ENCODE data around the gene GRAMD1A. TPM values are rescaled to one million over a fixed set of nuclear protein-coding genes. Genes with fewer than 3 reads are reported as not detected.

The GRAMD1A gene
- total RNA-seq, 1 experiment from 2014 or later: 125 TPM

DNA sequence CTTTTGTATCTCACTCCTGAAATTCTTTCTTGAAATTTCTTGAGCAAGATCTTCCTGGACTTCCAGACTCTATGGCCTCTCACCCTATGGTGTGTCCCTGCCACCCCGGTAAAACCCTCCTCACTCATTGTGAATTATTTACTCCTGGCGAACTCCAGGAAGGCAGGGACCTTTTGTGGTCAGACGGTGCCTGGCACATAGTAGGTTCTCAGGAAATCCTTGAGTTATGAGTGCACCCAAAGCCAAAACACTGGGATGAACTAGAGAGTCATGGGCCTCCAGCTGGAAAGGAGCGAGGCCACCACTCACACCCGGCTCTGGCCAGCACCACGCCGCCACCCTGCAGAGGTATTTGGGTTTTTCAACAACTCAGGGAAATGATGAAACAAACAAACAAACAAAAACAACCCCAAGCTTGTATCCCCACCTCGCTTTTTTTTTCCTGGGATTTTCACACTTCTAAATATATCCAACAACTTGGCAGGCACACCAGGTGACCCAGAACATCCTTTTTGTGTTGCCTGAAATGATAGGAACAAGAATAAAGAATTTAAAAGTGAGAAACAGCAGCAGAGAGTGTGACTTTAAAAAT lies 52.6 kb downstream of the GRAMD1A start:
- H2BK5ac ChIP-seq (ENCODE audit: insufficient read length, low read length): no peak overlapping the region
- no peaks in the 10 kb centered on the region for H3K27me3 Mint-ChIP-seq (ENCODE audit: low read depth)
- H3K4me2 ChIP-seq (ENCODE audit: insufficient read depth, insufficient read length, low read length): no peak overlapping the region
- no peak overlapping the region for H2BK15ac ChIP-seq (ENCODE audit: low read depth, low read length)
- no peak overlapping the region for H3K4ac ChIP-seq (ENCODE audit: low read depth, low read length)
- no peaks in the 10 kb centered on the region for H3K9me3 ChIP-seq (ENCODE audit: control insufficient read depth, low read depth, low read length)
- no peak overlapping the region for H3K27ac ChIP-seq (ENCODE audit: insufficient read length, low read depth, low read length)
- no peak overlapping the region for H2AFZ ChIP-seq (ENCODE audit: low read length)
- H3K9ac ChIP-seq (ENCODE audit: extremely low read depth, insufficient read length, low read length): no peak overlapping the region
- no peak overlapping the region for H2AK5ac ChIP-seq (ENCODE audit: insufficient read length, low read length)
- TF ChIP-seq, protein P1, sequence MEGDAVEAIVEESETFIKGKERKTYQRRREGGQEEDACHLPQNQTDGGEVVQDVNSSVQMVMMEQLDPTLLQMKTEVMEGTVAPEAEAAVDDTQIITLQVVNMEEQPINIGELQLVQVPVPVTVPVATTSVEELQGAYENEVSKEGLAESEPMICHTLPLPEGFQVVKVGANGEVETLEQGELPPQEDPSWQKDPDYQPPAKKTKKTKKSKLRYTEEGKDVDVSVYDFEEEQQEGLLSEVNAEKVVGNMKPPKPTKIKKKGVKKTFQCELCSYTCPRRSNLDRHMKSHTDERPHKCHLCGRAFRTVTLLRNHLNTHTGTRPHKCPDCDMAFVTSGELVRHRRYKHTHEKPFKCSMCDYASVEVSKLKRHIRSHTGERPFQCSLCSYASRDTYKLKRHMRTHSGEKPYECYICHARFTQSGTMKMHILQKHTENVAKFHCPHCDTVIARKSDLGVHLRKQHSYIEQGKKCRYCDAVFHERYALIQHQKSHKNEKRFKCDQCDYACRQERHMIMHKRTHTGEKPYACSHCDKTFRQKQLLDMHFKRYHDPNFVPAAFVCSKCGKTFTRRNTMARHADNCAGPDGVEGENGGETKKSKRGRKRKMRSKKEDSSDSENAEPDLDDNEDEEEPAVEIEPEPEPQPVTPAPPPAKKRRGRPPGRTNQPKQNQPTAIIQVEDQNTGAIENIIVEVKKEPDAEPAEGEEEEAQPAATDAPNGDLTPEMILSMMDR (conservative IDR thresholded peaks at IDR 0.05): no peak
- no peak overlapping the region for H3T11ph ChIP-seq (ENCODE audit: low read length)
- peak overlapping the region in 1 of 2 experiments; percentile 57; a peak in 1 of 5 replicates for H3K4me3 Mint-ChIP-seq
- H3K27me3 ChIP-seq (ENCODE audit: insufficient read depth, low read length): no peaks in the 10 kb centered on the region
- H2BK12ac ChIP-seq (ENCODE audit: insufficient read length, low read depth, low read length): no peak overlapping the region
- H3K23me2 ChIP-seq (ENCODE audit: insufficient read length, low read depth, low read length, poor library complexity, severe bottlenecking): no peaks in the 10 kb centered on the region
- H3K27ac Mint-ChIP-seq: peak overlapping the region in 2 of 3 experiments; percentile 48 to 71; a peak in 2 of 7 replicates
- no peak overlapping the region for H3K18ac ChIP-seq (ENCODE audit: insufficient read length, low read depth, low read length)
- no peaks in the 10 kb centered on the region for H4K20me1 ChIP-seq (ENCODE audit: control insufficient read depth, insufficient read depth, insufficient read length)
- no peaks in the 10 kb centered on the region for H3K79me1 ChIP-seq (ENCODE audit: insufficient read depth, low read depth, low read length, poor library complexity, severe bottlenecking)
- H3K23ac ChIP-seq (ENCODE audit: insufficient read length, low read depth, low read length): no peak overlapping the region
- no peak overlapping the region for H4K5ac ChIP-seq (ENCODE audit: insufficient read length, low read depth, low read length)
- H3K9me3 Mint-ChIP-seq: no peaks in the 10 kb centered on the region
- no peak overlapping the region for H2BK120ac ChIP-seq (ENCODE audit: low read depth, low read length, poor library complexity, severe bottlenecking)
- no peaks in the 10 kb centered on the region for H3K79me2 ChIP-seq (ENCODE audit: insufficient read depth, low read length)
- no peak overlapping the region for H2BK20ac ChIP-seq (ENCODE audit: low read depth, low read length, poor library complexity, severe bottlenecking)
- no peak overlapping the region; the same call in 1 of the 2 replicates for H3K14ac ChIP-seq (ENCODE audit: insufficient read depth, low read length)
- no CpG with 5 or more reads among the region's 8 CpGs for WGBS (ENCODE audit: extremely low coverage, insufficient read length, low lambda C conversion rate)
- no peak overlapping the region for H4K8ac ChIP-seq (replicated peaks; ENCODE audit: insufficient read length, low read depth, low read length)
- H3K4me1 ChIP-seq (ENCODE audit: insufficient read depth, low read length): no peaks in the 10 kb centered on the region
- H3K4me1 Mint-ChIP-seq: peaks cover 20 to 31% of the 10 kb centered on the region in 2 experiments
- peaks cover 4 to 15% (median 10%) of the 10 kb centered on the region in 3 experiments; a peak in 4 of 7 replicates for H3K36me3 Mint-ChIP-seq (ENCODE audit: insufficient read depth in 1 of 3, low read depth in 3 of 3)
- no peak for DNase-seq
- no peak overlapping the region for H3K56ac ChIP-seq (ENCODE audit: insufficient read length, low read depth, low read length)
- H4K91ac ChIP-seq (ENCODE audit: insufficient read length, low read depth, low read length): no peak overlapping the region
